SH-SY5Y (cell line): ENCODE results near the gene NBEA.

ENCODE experiments used
- GATA2 ChIP-seq: IDR thresholded peaks from 2 replicates; pipeline ENCODE4 v1.6.1; 2011; ENCODE audit warnings: mild to moderate bottlenecking, low read depth, low read length
- GATA3 ChIP-seq: IDR thresholded peaks from 2 replicates; pipeline ENCODE4 v1.6.1; 2011; ENCODE audit warnings: low read depth, mild to moderate bottlenecking, low read length, moderate library complexity

DNA sequence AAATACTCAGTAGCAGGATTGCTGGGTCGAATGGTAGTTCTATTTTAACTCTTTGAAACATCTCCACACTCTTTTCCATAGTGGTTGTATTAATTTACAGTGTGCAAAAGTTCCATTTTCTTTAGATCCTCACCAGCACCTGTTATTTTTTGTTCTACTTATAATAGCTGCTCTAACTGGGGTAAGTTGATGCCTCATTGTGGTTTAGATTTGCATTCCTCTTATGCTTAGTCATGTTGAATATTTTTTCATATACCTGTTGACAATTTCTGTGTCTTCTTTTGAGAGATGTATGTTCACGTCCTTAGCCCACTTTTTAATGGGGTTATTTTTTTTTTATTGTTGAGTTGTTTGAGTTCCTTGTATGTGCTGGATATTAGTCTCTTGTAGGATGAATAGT, 144.6 kb downstream of the NBEA start:
- TF ChIP-seq GATA2: no peak
- TF ChIP-seq GATA3: no peak
